ENCODE measurements around the gene PLCB2.

PLCB2 gene

DNA sequence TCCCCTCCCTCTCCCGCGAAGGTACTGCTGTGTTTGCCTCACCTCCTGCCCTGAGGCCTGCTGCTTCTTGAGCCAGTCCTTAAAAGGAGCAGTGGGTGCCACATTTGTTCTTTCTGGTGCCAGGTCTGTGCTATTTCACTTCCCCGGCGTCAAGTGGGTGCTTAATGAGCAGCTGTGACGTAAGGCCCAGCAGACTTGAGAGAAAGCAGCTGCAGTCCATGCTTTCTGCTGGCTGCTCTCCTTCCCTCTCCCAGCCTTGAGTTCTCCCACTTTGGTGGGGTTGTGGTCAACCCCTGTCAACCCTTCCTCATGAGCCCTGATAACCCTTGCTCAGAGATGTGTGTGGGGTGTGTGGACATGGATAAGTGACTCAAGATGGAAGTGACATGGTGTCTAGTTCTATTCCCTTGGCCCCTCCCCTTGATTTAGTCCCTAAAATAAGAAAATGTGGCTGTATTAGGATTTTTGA, 22.7 kb upstream of the PLCB2 start:
- ChIA-PET CTCF (interaction anchor here (1.0 to 21.8 kb wide), 5 partner anchors 9 to 93 kb away, joined by 3 to 385 read pairs (median 67); partner anchors contain the start of genes CCDC9B, INAFM2 and PLCB2), POLR2A (interaction anchor here (1.6 to 6.8 kb wide), 2 partner anchors 9 to 13 kb away, joined by 4 to 81 read pairs; partner anchors contain the start of gene CCDC9B)
- H3K4me3 ChIP-seq (ENCODE audit: low read depth, low read length) = no peak overlapping the region
- TF ChIP-seq, protein P1, sequence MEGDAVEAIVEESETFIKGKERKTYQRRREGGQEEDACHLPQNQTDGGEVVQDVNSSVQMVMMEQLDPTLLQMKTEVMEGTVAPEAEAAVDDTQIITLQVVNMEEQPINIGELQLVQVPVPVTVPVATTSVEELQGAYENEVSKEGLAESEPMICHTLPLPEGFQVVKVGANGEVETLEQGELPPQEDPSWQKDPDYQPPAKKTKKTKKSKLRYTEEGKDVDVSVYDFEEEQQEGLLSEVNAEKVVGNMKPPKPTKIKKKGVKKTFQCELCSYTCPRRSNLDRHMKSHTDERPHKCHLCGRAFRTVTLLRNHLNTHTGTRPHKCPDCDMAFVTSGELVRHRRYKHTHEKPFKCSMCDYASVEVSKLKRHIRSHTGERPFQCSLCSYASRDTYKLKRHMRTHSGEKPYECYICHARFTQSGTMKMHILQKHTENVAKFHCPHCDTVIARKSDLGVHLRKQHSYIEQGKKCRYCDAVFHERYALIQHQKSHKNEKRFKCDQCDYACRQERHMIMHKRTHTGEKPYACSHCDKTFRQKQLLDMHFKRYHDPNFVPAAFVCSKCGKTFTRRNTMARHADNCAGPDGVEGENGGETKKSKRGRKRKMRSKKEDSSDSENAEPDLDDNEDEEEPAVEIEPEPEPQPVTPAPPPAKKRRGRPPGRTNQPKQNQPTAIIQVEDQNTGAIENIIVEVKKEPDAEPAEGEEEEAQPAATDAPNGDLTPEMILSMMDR (IDR thresholded peaks at IDR 0.05; ENCODE audit: insufficient read depth, low read length, missing control alignments) = no peak
- no peak for DNase-seq (ENCODE audit: low read depth, low spot score)

DNA sequence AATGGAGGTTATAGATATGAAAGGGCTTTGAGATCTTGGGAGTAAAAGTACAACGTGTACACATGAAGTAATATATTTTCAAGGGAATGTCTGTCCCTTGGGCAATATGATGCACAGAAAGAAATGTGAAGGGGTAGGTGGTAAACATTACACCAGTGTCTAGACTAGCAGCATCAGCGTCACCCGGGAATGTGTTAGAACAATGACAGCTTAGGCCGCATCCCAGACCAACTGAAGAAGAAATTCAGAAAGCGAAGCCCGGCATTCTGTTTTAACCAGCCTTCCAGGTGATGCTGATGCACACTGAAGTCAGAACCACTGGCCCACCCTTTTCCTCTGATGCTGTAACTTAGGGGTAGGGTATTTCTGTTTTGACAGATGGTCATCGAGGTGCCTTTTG, 22.1 kb upstream of the PLCB2 start:
- DNase-seq (ENCODE audit: low read depth, low spot score) = no peak
- POLR2A ChIA-PET = interaction anchor here (0.7 to 6.8 kb wide), 3 partner anchors 10 to 17 kb away, joined by 3 to 81 read pairs (median 4); partner anchors contain the start of gene CCDC9B
- CTCF ChIA-PET = interaction anchor here (1.0 to 21.8 kb wide), 6 partner anchors 10 to 93 kb away, joined by 3 to 385 read pairs (median 36); partner anchors contain the start of genes CCDC9B, INAFM2 and PLCB2
- TF ChIP-seq, protein P1 (IDR thresholded peaks at IDR 0.05; ENCODE audit: insufficient read depth, low read length, missing control alignments) = no peak
- no peak overlapping the region for H3K4me3 ChIP-seq (ENCODE audit: low read depth, low read length)

DNA sequence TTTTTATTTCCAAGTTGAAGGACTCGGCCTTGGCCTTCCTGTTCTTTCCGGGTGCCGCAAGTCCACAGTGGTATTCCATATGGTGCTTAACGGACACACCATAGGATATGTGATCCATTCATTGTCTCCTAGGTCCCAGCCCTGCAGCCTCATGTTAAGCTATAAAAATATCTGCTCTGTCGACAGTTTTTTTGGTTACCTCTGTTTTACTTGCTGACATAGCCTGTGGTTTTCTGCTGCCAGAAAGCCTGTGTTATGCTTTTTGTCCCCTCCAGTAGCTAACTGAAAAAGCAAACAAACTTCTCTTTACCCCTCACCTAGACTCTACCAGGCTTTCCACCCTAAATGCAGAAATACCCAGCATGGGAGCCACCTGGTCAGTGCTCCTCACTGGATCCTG, 21.0 kb upstream of the PLCB2 start:
- ChIA-PET CTCF (interaction anchor here (0.9 to 21.8 kb wide), 7 partner anchors 11 to 94 kb away, joined by 3 to 385 read pairs (median 6); partner anchors contain the start of genes CCDC9B, INAFM2 and PLCB2), POLR2A (interaction anchor here (0.6 to 6.8 kb wide), 3 partner anchors 8 to 78 kb away, joined by 3 to 81 read pairs (median 3); partner anchors contain the start of gene CCDC9B)
- H3K4me3 ChIP-seq (ENCODE audit: low read depth, low read length) = no peak overlapping the region
- TF ChIP-seq, protein P1 (IDR thresholded peaks at IDR 0.05; ENCODE audit: insufficient read depth, low read length, missing control alignments) = no peak
- DNase-seq (ENCODE audit: low read depth, low spot score) = no peak

DNA sequence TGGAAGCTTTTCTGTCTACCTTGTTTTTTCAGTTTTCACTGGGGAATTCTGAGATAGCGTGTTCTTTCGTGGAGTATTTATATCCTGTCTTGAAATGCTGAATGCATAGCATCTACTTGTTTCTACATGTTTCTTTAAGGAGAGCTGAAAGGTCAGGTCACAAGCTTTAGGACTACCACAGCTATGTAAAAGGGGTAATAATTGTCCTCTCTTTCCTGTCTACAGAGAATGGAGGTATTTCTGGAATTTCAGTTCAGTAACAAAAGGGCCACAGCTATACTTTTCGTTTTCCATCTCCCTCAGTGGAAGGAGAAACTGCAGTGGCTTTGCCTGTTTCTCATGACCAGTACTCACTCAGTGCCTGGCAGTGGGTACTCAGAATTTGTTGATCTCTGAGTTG, 20.4 kb upstream of the PLCB2 start:
- no peak overlapping the region; the same call in 1 of the 2 replicates for H3K4me3 ChIP-seq (ENCODE audit: low read depth, low read length)
- ChIA-PET POLR2A (interaction anchor here (1.0 to 6.8 kb wide), 2 partner anchors 9 to 12 kb away, joined by 3 to 81 read pairs; partner anchors contain the start of gene CCDC9B), CTCF (interaction anchor here (0.9 to 21.8 kb wide), 7 partner anchors 11 to 95 kb away, joined by 3 to 385 read pairs (median 4); partner anchors contain the start of genes CCDC9B, INAFM2, IVD and PLCB2)
- DNase-seq (ENCODE audit: low read depth, low spot score) = peak; percentile 75
- TF ChIP-seq, protein P1 (IDR thresholded peaks at IDR 0.05; ENCODE audit: insufficient read depth, low read length, missing control alignments) = no peak

DNA sequence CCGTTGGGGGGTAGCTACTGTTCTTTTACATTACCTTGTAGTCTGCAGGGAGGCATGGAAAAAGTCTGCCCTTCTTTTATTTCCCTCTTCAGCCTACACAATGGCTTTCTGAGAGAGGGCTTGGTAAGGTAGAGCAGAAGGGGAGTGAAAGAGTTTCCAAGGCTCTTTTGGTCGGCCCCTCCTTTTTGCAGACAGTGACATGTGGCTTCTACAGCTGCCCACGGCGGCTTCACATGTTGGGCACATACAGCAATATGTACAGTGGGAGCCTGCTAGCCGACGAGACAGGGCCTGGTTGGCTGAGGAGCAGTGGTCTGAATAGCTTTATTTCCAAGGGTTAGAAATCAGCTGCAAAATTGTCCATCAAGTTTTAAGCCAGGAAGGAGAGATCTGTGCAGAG, 19.7 kb upstream of the PLCB2 start:
- DNase-seq (ENCODE audit: low read depth, low spot score) = no peak
- peak overlapping the region; percentile 20; the same call in 1 of the 2 replicates for H3K4me3 ChIP-seq (ENCODE audit: low read depth, low read length)
- CTCF ChIA-PET = interaction anchor here (1.0 to 21.8 kb wide), 7 partner anchors 12 to 110 kb away, joined by 3 to 385 read pairs (median 22); partner anchors contain the start of genes CCDC9B, INAFM2, IVD and PLCB2
- POLR2A ChIA-PET = interaction anchor here (1.0 to 6.8 kb wide), 2 partner anchors 9 to 12 kb away, joined by 3 to 81 read pairs; partner anchors contain the start of gene CCDC9B
- TF ChIP-seq, protein P1 (IDR thresholded peaks at IDR 0.05; ENCODE audit: insufficient read depth, low read length, missing control alignments) = no peak

DNA sequence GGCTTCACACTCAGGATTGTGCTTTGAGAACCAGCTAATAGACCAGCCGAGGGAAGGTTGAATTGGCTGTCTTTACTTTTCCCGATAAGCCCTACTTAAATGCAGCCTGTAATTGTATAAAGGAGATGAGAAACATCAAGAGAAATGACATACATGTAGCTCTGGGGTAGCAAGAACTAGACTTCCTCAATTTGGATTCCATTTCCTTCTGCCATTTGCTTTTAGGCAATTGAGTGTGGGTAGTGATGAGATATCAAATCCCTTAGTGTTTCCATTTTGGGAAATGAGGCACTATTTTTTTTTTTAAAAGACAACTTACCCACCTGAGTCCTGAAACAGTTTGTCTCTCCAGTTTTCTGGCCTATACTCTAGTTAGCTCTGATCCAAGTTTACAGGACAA, 18.0 kb upstream of the PLCB2 start:
- CTCF ChIA-PET = interaction anchor here (1.1 to 21.8 kb wide), 8 partner anchors 11 to 108 kb away, joined by 4 to 385 read pairs (median 16); partner anchors contain the start of genes CCDC9B, INAFM2 and PLCB2
- POLR2A ChIA-PET = interaction anchor here (1.0 to 6.8 kb wide), 2 partner anchors 8 to 14 kb away, joined by 4 to 81 read pairs; partner anchors contain the start of gene CCDC9B
- TF ChIP-seq, protein P1 (IDR thresholded peaks at IDR 0.05; ENCODE audit: insufficient read depth, low read length, missing control alignments) = no peak
- no peak for DNase-seq (ENCODE audit: low read depth, low spot score)
- H3K4me3 ChIP-seq (ENCODE audit: low read depth, low read length) = peak overlapping the region; percentile 73
